Measurements from ENCODE around the gene PPP1R14C.
"Not testable (repeated sequence)": the region's sequence is repeated elsewhere in the genome, so short reads cannot be mapped to it uniquely, and the experiment has no call there.

PPP1R14C gene

GRCh38 chr6:150224820-150225219 lies 82.0 kb downstream of the PPP1R14C start:
- no peak for DNase-seq

GRCh38 chr6:150227281-150227680 lies 84.4 kb downstream of the PPP1R14C start:
- no peak for DNase-seq

GRCh38 chr6:150228072-150228733 lies 85.4 kb downstream of the PPP1R14C start:
- DNase-seq: no peak

GRCh38 chr6:150229436-150230163 lies 86.8 kb downstream of the PPP1R14C start:
- no peak for DNase-seq

- DNase-seq: no peak
Observed at GRCh38 chr6:150230164-150230561, 87.3 kb downstream of the PPP1R14C start.

- no peak for DNase-seq
Observed at GRCh38 chr6:150230832-150231524, 88.1 kb downstream of the PPP1R14C start.

GRCh38 chr6:150231525-150231850 lies 88.6 kb downstream of the PPP1R14C start:
- no peak for DNase-seq

- no peak for DNase-seq
Observed at GRCh38 chr6:150233843-150234269, 91.0 kb downstream of the PPP1R14C start.

- DNase-seq: no peak
Observed at GRCh38 chr6:150235218-150235617, 92.4 kb downstream of the PPP1R14C start.

GRCh38 chr6:150236114-150236513 lies 93.3 kb downstream of the PPP1R14C start:
- DNase-seq: no peak

GRCh38 chr6:150236544-150236943 lies 93.7 kb downstream of the PPP1R14C start:
- no peak for DNase-seq

GRCh38 chr6:150237626-150238025 lies 94.8 kb downstream of the PPP1R14C start:
- DNase-seq: no peak

GRCh38 chr6:150238336-150238741 lies 95.5 kb downstream of the PPP1R14C start:
- DNase-seq: no peak

- DNase-seq: no peak
Observed at GRCh38 chr6:150238846-150239407, 96.1 kb downstream of the PPP1R14C start.

- not testable (repeated sequence) for DNase-seq
Observed at GRCh38 chr6:150241756-150242155, 98.9 kb downstream of the PPP1R14C start.

GRCh38 chr6:150243620-150244314 lies 100.9 kb downstream of the PPP1R14C start:
- no peak for DNase-seq

- DNase-seq: no peak
Observed at GRCh38 chr6:150245148-150245935, 102.5 kb downstream of the PPP1R14C start.

- DNase-seq: no peak
Observed at GRCh38 chr6:150247803-150248202, 105.0 kb downstream of the PPP1R14C start.

GRCh38 chr6:150248300-150248699 lies 105.5 kb downstream of the PPP1R14C start:
- no peak for DNase-seq

- no peak for DNase-seq
Observed at GRCh38 chr6:150249261-150249660, 106.4 kb downstream of the PPP1R14C start.

- no peak for DNase-seq
Observed at GRCh38 chr6:150250826-150251225, 108.0 kb downstream of the PPP1R14C start.

GRCh38 chr6:150251566-150252186 lies 108.8 kb downstream of the PPP1R14C start:
- DNase-seq: no peak
